ENCODE measurements around the gene DSTN. TPM values are rescaled to one million over a fixed set of nuclear protein-coding genes. Genes with fewer than 3 reads are reported as not detected.

Gene DSTN
- total and polyA plus RNA-seq, 10 donors = 62.0 to 157 (median 98.5) TPM

DNA sequence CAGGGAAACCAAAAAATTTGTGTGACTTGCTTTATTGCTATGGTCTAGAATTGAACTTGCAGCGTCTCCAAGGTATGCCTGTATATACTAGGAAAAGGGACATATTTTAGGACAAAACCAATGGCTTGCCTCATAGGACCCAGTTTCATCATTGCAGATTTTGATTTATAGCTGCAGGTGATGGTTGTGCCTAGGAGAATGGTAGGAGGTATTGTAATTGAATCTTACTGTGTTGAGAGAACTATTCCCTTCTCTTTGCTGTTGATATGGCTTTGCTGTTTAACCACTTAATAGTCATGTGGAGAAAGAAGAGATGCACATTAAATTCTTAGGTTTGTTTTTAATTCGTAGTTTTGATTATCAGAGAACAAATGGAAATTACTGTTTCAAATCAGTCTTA is 16.4 kb downstream of the DSTN start:
- no peaks in the 10 kb centered on the region for H3K27me3 ChIP-seq (replicated peaks in 1 of 7)
- TF ChIP-seq POLR2A (IDR thresholded peaks at IDR 0.05) = no peak
- TF ChIP-seq, protein P1, sequence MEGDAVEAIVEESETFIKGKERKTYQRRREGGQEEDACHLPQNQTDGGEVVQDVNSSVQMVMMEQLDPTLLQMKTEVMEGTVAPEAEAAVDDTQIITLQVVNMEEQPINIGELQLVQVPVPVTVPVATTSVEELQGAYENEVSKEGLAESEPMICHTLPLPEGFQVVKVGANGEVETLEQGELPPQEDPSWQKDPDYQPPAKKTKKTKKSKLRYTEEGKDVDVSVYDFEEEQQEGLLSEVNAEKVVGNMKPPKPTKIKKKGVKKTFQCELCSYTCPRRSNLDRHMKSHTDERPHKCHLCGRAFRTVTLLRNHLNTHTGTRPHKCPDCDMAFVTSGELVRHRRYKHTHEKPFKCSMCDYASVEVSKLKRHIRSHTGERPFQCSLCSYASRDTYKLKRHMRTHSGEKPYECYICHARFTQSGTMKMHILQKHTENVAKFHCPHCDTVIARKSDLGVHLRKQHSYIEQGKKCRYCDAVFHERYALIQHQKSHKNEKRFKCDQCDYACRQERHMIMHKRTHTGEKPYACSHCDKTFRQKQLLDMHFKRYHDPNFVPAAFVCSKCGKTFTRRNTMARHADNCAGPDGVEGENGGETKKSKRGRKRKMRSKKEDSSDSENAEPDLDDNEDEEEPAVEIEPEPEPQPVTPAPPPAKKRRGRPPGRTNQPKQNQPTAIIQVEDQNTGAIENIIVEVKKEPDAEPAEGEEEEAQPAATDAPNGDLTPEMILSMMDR (IDR thresholded peaks at IDR 0.05 in 8 of 11, conservative IDR thresholded peaks at IDR 0.05 in 3 of 11) = no peak
- no peak for TF ChIP-seq POLR2AphosphoS5 (IDR thresholded peaks at IDR 0.05)
- no peak for DNase-seq
- intact Hi-C loops (cut with DNase I; ENCODE audit: low total_unique reads) = no loop called here
- no peaks in the 10 kb centered on the region for H3K36me3 ChIP-seq
- no peak overlapping the region for H3K27ac ChIP-seq
- no peaks in the 10 kb centered on the region for H3K9me3 ChIP-seq
- peaks cover 0 to 28% (median 9%) of the 10 kb centered on the region in 6 donors for H3K4me1 ChIP-seq
- H3K4me3 ChIP-seq = no peak overlapping the region
- WGBS, 5 donors = 91 to 96% (median 93%) methylated on average over 2 of the region's 2 CpGs

DNA sequence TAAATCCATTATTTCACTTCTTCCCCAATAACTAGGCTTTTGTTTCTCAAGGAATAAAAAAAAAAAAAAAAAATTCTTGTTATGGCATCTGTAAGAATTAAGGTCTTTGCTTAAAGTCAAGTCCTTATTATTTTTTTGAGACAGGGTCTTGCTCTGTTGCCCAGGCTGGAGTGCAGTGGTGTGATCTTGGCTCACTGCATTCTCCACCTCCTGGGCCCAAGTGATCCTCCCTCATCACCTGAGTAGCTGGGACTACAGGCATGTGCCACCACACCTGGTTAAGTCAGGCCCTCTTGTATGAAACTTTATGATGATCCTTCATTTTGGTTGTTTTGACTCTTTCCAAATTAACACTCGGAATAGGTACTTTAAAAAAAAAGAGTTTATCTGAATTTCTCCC is 17.3 kb downstream of the DSTN start:
- intact Hi-C loops (cut with DNase I; ENCODE audit: low total_unique reads) = no loop called here
- no peak overlapping the region for H3K4me3 ChIP-seq
- DNase-seq = no peak
- TF ChIP-seq POLR2A (IDR thresholded peaks at IDR 0.05) (no peak), POLR2AphosphoS5 (IDR thresholded peaks at IDR 0.05) (no peak)
- TF ChIP-seq, protein P1 (IDR thresholded peaks at IDR 0.05 in 8 of 11, conservative IDR thresholded peaks at IDR 0.05 in 3 of 11) = no peak
- no peaks in the 10 kb centered on the region for H3K9me3 ChIP-seq
- 91 to 96% (median 93%) methylated on average over 1 of the region's 1 CpG for WGBS, 5 donors
- H3K36me3 ChIP-seq = peaks cover 0 to 4% (median 0%) of the 10 kb centered on the region in 6 donors
- H3K27me3 ChIP-seq (replicated peaks in 1 of 7) = no peaks in the 10 kb centered on the region
- no peak overlapping the region for H3K27ac ChIP-seq
- peaks cover 0 to 28% (median 11%) of the 10 kb centered on the region in 6 donors for H3K4me1 ChIP-seq

DNA sequence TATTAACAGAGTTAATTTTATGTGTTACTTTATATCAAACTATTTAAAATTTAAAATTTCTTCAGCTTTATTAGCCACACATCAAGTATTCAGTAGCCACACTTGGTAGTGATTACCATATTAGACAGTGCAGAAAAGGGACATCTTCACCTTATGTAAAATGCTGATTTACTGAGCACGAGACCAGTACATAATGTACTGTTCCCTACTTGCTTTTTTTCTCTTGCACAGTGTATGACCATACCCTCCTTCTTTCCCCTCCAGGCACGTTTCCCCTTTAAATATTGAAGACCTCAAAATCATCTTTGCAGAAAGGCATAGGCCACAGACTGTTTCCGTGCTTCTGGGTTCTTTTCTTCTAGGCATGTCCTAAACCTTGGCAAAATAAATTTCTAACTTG is 17.9 kb downstream of the DSTN start:
- intact Hi-C loops (cut with DNase I; ENCODE audit: low total_unique reads) = no loop called here
- H3K27me3 ChIP-seq (replicated peaks in 1 of 7) = no peaks in the 10 kb centered on the region
- H3K9me3 ChIP-seq = no peaks in the 10 kb centered on the region
- TF ChIP-seq, protein P1 (IDR thresholded peaks at IDR 0.05 in 8 of 11, conservative IDR thresholded peaks at IDR 0.05 in 3 of 11) = no peak
- no peak for TF ChIP-seq POLR2AphosphoS5 (IDR thresholded peaks at IDR 0.05)
- no peak for TF ChIP-seq POLR2A (IDR thresholded peaks at IDR 0.05)
- peaks cover 0 to 33% (median 12%) of the 10 kb centered on the region in 6 donors for H3K4me1 ChIP-seq
- H3K4me3 ChIP-seq = no peak overlapping the region
- H3K36me3 ChIP-seq = peaks cover 0 to 5% (median 0%) of the 10 kb centered on the region in 6 donors
- H3K27ac ChIP-seq = no peak overlapping the region
- no peak for DNase-seq
- 55 to 90% (median 74%) methylated on average over 3 of the region's 3 CpGs for WGBS, 5 donors

DNA sequence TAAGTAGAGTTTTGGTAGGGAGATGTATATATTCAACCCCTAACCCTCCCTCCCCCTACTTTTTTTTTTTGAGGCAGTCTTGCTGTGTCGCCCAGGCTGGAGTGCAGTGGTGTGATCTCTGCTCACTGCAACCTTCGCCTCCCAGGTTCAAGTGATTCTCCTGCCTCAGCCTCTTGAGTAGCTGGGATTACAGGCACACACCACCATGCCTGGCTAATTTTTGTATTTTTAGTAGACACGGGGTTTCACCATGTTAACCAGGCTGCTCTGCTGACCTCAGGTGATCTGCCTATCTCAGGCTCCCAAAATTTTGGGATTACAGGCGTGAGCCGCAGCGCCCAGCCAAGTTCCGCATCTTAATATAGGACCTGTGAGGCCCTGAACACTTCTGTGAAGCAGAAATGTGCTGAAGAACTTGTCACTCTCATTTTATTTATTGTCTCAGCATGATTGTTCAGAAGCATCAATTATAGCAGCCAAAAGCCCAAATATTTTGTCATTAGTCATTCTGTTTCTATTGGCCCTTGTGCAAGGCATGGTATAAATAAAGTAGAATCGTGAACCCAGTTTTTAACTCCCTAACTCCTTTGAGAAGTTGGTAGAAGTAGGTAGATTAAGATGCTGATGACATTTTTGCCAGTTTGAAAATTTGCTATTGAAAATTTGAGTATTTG is 19.4 kb downstream of the DSTN start:
- Histone ChIP-seq H3K27ac (no peak overlapping the region), H3K4me1 (peaks cover 0 to 39% (median 14%) of the 10 kb centered on the region in 6 donors)
- intact Hi-C loops (cut with DNase I; ENCODE audit: low total_unique reads) = no loop called here

More for the DNA sequence above, 19.4 kb downstream of the DSTN start:
- Histone ChIP-seq H3K4me3 (no peak overlapping the region), H3K36me3 (peaks cover 0 to 5% (median 0%) of the 10 kb centered on the region in 6 donors), H3K9me3 (no peaks in the 10 kb centered on the region), H3K27me3 (replicated peaks in 1 of 7) (no peaks in the 10 kb centered on the region)
- DNase-seq = no peak
- 83 to 94% (median 89%) methylated on average over 8 of the region's 8 CpGs for WGBS, 5 donors
- no peak for TF ChIP-seq POLR2AphosphoS5 (IDR thresholded peaks at IDR 0.05)
- no peak for TF ChIP-seq POLR2A (IDR thresholded peaks at IDR 0.05)
- TF ChIP-seq, protein P1 (IDR thresholded peaks at IDR 0.05 in 8 of 11, conservative IDR thresholded peaks at IDR 0.05 in 3 of 11) = no peak
